Measurements from ENCODE around the gene GNAI1.

- TF ChIP-seq CTCF (IDR thresholded peaks at IDR 0.05), result no peak
- no peak for TF ChIP-seq POLR2A (IDR thresholded peaks at IDR 0.05)
These were observed 48.1 kb downstream of the GNAI1 start for GRCh38 chr7:80182630-80183276.
